Endothelial cell of umbilical vein (primary cell): ENCODE results near the gene MTARC1. TPM values are rescaled to one million over a fixed set of nuclear protein-coding genes. Genes with fewer than 3 reads are reported as not detected.

Experiments
- BruUV-seq: library from RNA; stranded (reverse); fragments of 400-500 nt; replicated peaks from 2 replicates; lab custom pipeline; 2021; lab: Mats Ljungman, UMichigan
- CTCF ChIA-PET: fragments of 300-600, 350-600 bp; sonication (Branson Sonifier 250); formaldehyde crosslinking; loops from one replicate; lab custom pipeline; 2021; ENCODE audit warnings: antibody characterized with exemption, inconsistent platforms; lab: Charles Lee
- POLR2A ChIA-PET: fragments of 300-600, 350-600 bp; sonication (Branson Sonifier 250); formaldehyde crosslinking; loops from one replicate; lab custom pipeline; 2021; ENCODE audit warnings: antibody characterized with exemption, inconsistent platforms; lab: Charles Lee
- DNase-seq: peaks from one replicate; pipeline ENCODE4 v3.0.0-alpha.2; 2011; ENCODE audit warnings: low read depth, low spot score
- FAIRE-seq: peaks from 2 replicates; lab custom pipeline; 2011; peaks lifted over from hg19 to GRCh38; lab: Jason Lieb, UNC
- H2AFZ ChIP-seq: 2 replicates; pipeline ENCODE4 v1.6.0; 2012; ENCODE audit warnings: low read depth, low read length, control low read depth, inconsistent platforms
- H3K27ac ChIP-seq: 2 replicates; pipeline ENCODE4 v1.5.1; 2011; ENCODE audit warnings: low read depth, mild to moderate bottlenecking, control low read depth, low read length, moderate library complexity; ENCODE audit not compliant: insufficient read depth
- H3K27me3 ChIP-seq, 2 experiments: 2 replicates each; pipeline versions ENCODE4 v1.6.0 to v1.6.1; 2011; ENCODE audit warnings: low read length in 2 of 2, mixed read lengths in 1 of 2; ENCODE audit not compliant: control insufficient read depth in 2 of 2, insufficient read depth in 2 of 2
- H3K36me3 ChIP-seq, 2 experiments: 2 replicates in 1 of 2; 3 replicates in 1 of 2; pipeline ENCODE4 v1.5.1; 2011; ENCODE audit warnings: low read length in 2 of 2, mild to moderate bottlenecking in 1 of 2, moderate library complexity in 1 of 2; ENCODE audit not compliant: control insufficient read depth in 2 of 2, insufficient read depth in 2 of 2; ENCODE audit errors: extremely low read depth in 1 of 2
- H3K4me1 ChIP-seq: 3 replicates; pipeline ENCODE4 v1.5.1; 2011; ENCODE audit warnings: mild to moderate bottlenecking, low read length; ENCODE audit not compliant: control insufficient read depth, insufficient read depth; ENCODE audit errors: extremely low read depth
- H3K4me2 ChIP-seq: 2 replicates; pipeline ENCODE4 v1.6.1; 2011; ENCODE audit warnings: low read length, control low read depth, mixed read lengths; ENCODE audit not compliant: insufficient read depth
- H3K4me3 ChIP-seq, 3 experiments: fragments of 200-600 bp in 1 of 3; sonication (generic), shearing (Covaris generic) in 1 of 3; replicated peaks in 1 of 3; 2 replicates each; pipeline ENCODE4 v1.5.1; 2011 to 2016; ENCODE audit warnings: control low read depth in 3 of 3, low read length in 3 of 3, mild to moderate bottlenecking in 2 of 3, inconsistent platforms in 1 of 3, low read depth in 1 of 3, moderate library complexity in 1 of 3; ENCODE audit not compliant: insufficient read depth in 1 of 3
- H3K79me2 ChIP-seq: 2 replicates; pipeline ENCODE4 v1.6.0; 2012; ENCODE audit warnings: low read length, inconsistent platforms; ENCODE audit not compliant: control insufficient read depth, insufficient read depth
- H3K9ac ChIP-seq: replicated peaks from 2 replicates; pipeline ENCODE3; 2011; ENCODE audit warnings: low read length, control low read depth; ENCODE audit not compliant: insufficient read depth; ENCODE audit errors: extremely low read depth
- H3K9me1 ChIP-seq: replicated peaks from 3 replicates; pipeline ENCODE4 v1.6.0; 2011; ENCODE audit warnings: mild to moderate bottlenecking, low read length; ENCODE audit not compliant: control insufficient read depth, insufficient read depth; ENCODE audit errors: extremely low read depth
- H3K9me3 ChIP-seq: replicated peaks from 2 replicates; pipeline ENCODE4 v1.5.1; 2012; ENCODE audit warnings: low read length, inconsistent platforms; ENCODE audit not compliant: control insufficient read depth, insufficient read depth
- H4K20me1 ChIP-seq: replicated peaks from 2 replicates; pipeline ENCODE3; 2011; ENCODE audit warnings: mild to moderate bottlenecking, low read length; ENCODE audit not compliant: control insufficient read depth, insufficient read depth; ENCODE audit errors: extremely low read depth
- CTCF ChIP-seq, 2 donors: IDR thresholded peaks; 1 replicate in 1 of 2; 2 replicates in 1 of 2; pipeline ENCODE4 v1.5.1; 2011; ENCODE audit warnings: low read length in 2 of 2, mild to moderate bottlenecking in 2 of 2, moderate library complexity in 2 of 2, control low read depth in 1 of 2, inconsistent platforms in 1 of 2, low read depth in 1 of 2; ENCODE audit not compliant: insufficient read depth in 1 of 2; ENCODE audit errors: extremely low read depth in 1 of 2
- EZH2 ChIP-seq: IDR thresholded peaks from 2 replicates; pipeline ENCODE4 v1.6.1; 2012; ENCODE audit warnings: borderline replicate concordance, low read depth, mild to moderate bottlenecking, moderate library complexity, low read length, inconsistent platforms; ENCODE audit not compliant: severe bottlenecking
- FOS ChIP-seq: IDR thresholded peaks from 2 replicates; pipeline ENCODE4 v1.6.1; 2011; ENCODE audit warnings: mild to moderate bottlenecking, low read length, moderate library complexity, borderline replicate concordance; ENCODE audit not compliant: insufficient read depth
- GATA2 ChIP-seq: IDR thresholded peaks from 2 replicates; pipeline ENCODE4 v1.7.0; 2011; ENCODE audit warnings: low read depth, mild to moderate bottlenecking, moderate library complexity, mixed read lengths, low read length; ENCODE audit not compliant: insufficient read length, insufficient read depth
- JUN ChIP-seq: IDR thresholded peaks from 2 replicates; pipeline ENCODE4 v1.6.1; 2011; ENCODE audit warnings: borderline replicate concordance, low read depth; ENCODE audit not compliant: insufficient read length, insufficient read depth
- MYC ChIP-seq: IDR thresholded peaks from one replicate; pipeline ENCODE4 v1.6.1; 2011; ENCODE audit warnings: mild to moderate bottlenecking, low read depth, low read length
- POLR2A ChIP-seq: IDR thresholded peaks from 2 replicates; pipeline ENCODE4 v1.6.1; 2012; ENCODE audit warnings: low read depth, mild to moderate bottlenecking, control low read depth, low read length
- POLR2AphosphoS5 ChIP-seq: IDR thresholded peaks from 2 replicates; pipeline ENCODE4 v1.6.1; 2012; ENCODE audit warnings: low read depth, mild to moderate bottlenecking, control low read depth, low read length, moderate library complexity; ENCODE audit not compliant: insufficient read depth
- dilution Hi-C: fragments of 300-500 bp; cut with MboI; formaldehyde crosslinking; loops from one replicate; pipeline ENCODE4 v1.15.0; 2019; ENCODE audit warnings: low sequenced_read_pairs; ENCODE audit not compliant: extremely low pct_ligation_motif_present
- intact Hi-C: fragments of 100-400 bp; cut with micrococcal nuclease; formaldehyde crosslinking; loops from one replicate; pipeline ENCODE4 v1.10.0; 2022
- polyA plus RNA-seq, 4 experiments: library from polyadenylated mRNA; depleted of rRNA in 3 of 4; stranded (reverse) in 3 of 4; unstranded in 1 of 4; fragments of >200 nt; gene quantifications; 2 replicates each; pipeline versions ENCODE4 v1.2.1 to v1.2.3, GENCODE V29; 2011 to 2012; ENCODE audit warnings: missing spikeins in 1 of 4
- total RNA-seq: library from RNA; stranded (reverse); gene quantifications from 2 replicates; pipeline ENCODE4 v1.2.3, GENCODE V29; 2021

MTARC1 gene
- total and polyA plus RNA-seq, 2 donors (not counting 3 experiments of a cell fraction or from before 2014, with no cell fraction given) = 0.43 to 3.5 TPM

- H3K9ac ChIP-seq = no peak overlapping the region
- intact Hi-C loops (loop anchor here (1.0 to 10.0 kb wide), 12 partner anchors 32 to 1644 kb away; partner anchors contain the start of gene DUSP10), dilution Hi-C loops (no loop called here)
- H3K9me3 ChIP-seq = no peaks in the 10 kb centered on the region
- H2AFZ ChIP-seq = no peak overlapping the region
- no peaks in the 10 kb centered on the region for H3K9me1 ChIP-seq
- peaks cover 8% of the 10 kb centered on the region for H3K4me1 ChIP-seq
- no peak overlapping the region for H3K4me2 ChIP-seq
- FAIRE-seq = peak; percentile 33
- ChIA-PET CTCF (interaction anchor here (0.6 to 3.5 kb wide), 21 partner anchors 11 to 1644 kb away, joined by 3 to 43 read pairs (median 5); partner anchors contain the start of gene HLX), POLR2A (interaction anchor here (0.5 kb wide), 1 partner anchor 146 kb away, joined by 6 read pairs; no protein-coding TSS in a partner anchor)
- peak; percentile 30 for DNase-seq
- BruUV-seq = no TSS peak
- peaks cover 6 to 11% of the 10 kb centered on the region in 2 experiments for H3K27me3 ChIP-seq
- no peaks in the 10 kb centered on the region for H3K36me3 ChIP-seq
- no peaks in the 10 kb centered on the region for H3K79me2 ChIP-seq
- TF ChIP-seq MYC (no peak), GATA2 (no peak), POLR2A (no peak)
- no peak overlapping the region for H3K27ac ChIP-seq
- no peaks in the 10 kb centered on the region for H4K20me1 ChIP-seq
- no peak overlapping the region for H3K4me3 ChIP-seq
These were observed 24.2 kb downstream of the MTARC1 start for GRCh38 chr1:220810963-220811362.

GRCh38 chr1:220811695-220812094 lies 25.0 kb downstream of the MTARC1 start:
- Histone ChIP-seq H3K27ac (no peak overlapping the region), H3K36me3 (no peaks in the 10 kb centered on the region), H4K20me1 (no peaks in the 10 kb centered on the region), H3K9ac (no peak overlapping the region), H3K9me3 (no peaks in the 10 kb centered on the region), H3K4me3 (no peak overlapping the region), H3K79me2 (no peaks in the 10 kb centered on the region), H2AFZ (no peak overlapping the region), H3K9me1 (no peaks in the 10 kb centered on the region), H3K4me1 (peaks cover 8% of the 10 kb centered on the region), H3K4me2 (no peak overlapping the region), H3K27me3 (peaks cover 6 to 8% of the 10 kb centered on the region in 2 experiments)
- TF ChIP-seq FOS = no peak
- no peak for TF ChIP-seq CTCF (IDR thresholded peaks at IDR 0.05; ENCODE audit: extremely low read depth in 1 of 2, insufficient read depth in 1 of 2, low read depth in 1 of 2, low read length in 2 of 2)
- no peak for TF ChIP-seq EZH2
- no peak for TF ChIP-seq POLR2A
- no peak for TF ChIP-seq MYC
- TF ChIP-seq POLR2AphosphoS5 = no peak
- TF ChIP-seq GATA2 = no peak
- TF ChIP-seq JUN = no peak
- dilution Hi-C loops (no loop called here), intact Hi-C loops (loop anchor here (2.0 to 10.0 kb wide), 6 partner anchors 181 to 1361 kb away; partner anchors contain the start of gene DUSP10)
- ChIA-PET CTCF (interaction anchor here (1.2 to 3.5 kb wide), 12 partner anchors 29 to 1644 kb away, joined by 3 to 43 read pairs (median 11); no protein-coding TSS in a partner anchor), POLR2A (no interaction called here)
- no peak for FAIRE-seq
- no TSS peak for BruUV-seq
- no peak for DNase-seq
